K562 (cell line): ENCODE measurements around the gene FAM171A1. TPM values are rescaled to one million over a fixed set of nuclear protein-coding genes. Genes with fewer than 3 reads are reported as not detected.

Experiments
- ATF7 ChIP-seq: fragments of 450-650 bp; IDR thresholded peaks from 2 replicates; pipeline ENCODE4 v1.7.1; 2014; ENCODE audit warnings: mild to moderate bottlenecking, moderate library complexity
- BHLHE40 ChIP-seq: IDR thresholded peaks from 2 replicates; pipeline ENCODE4 v1.6.1; 2011; ENCODE audit warnings: low read length, improper control_type of control experiment
- CC2D1A ChIP-seq: fragments of 450-650 bp; IDR thresholded peaks from 2 replicates; pipeline ENCODE4 v1.6.1; 2017; ENCODE audit warnings: mild to moderate bottlenecking
- CHD2 ChIP-seq: IDR thresholded peaks from 2 replicates; pipeline ENCODE4 v1.6.1; 2011; ENCODE audit warnings: low read depth, low read length
- HDAC3 ChIP-seq: fragments of 450-650 bp; IDR thresholded peaks from 2 replicates; pipeline ENCODE4 v1.6.1; 2018; ENCODE audit warnings: borderline replicate concordance, mild to moderate bottlenecking, moderate library complexity; ENCODE audit not compliant: partially characterized antibody
- MBD2 ChIP-seq: sonication (generic); IDR thresholded peaks from 2 replicates; pipeline ENCODE4 v1.6.1; 2016; ENCODE audit warnings: low read depth, borderline replicate concordance
- NBN ChIP-seq: fragments of 450-650 bp; IDR thresholded peaks from 2 replicates; pipeline ENCODE4 v1.6.1; 2016; ENCODE audit warnings: low read depth, mild to moderate bottlenecking
- NCOR1 ChIP-seq: fragments of 450-650 bp; IDR thresholded peaks from 2 replicates; pipeline ENCODE4 v1.6.1; 2016; ENCODE audit warnings: mild to moderate bottlenecking, moderate library complexity
- PTRF ChIP-seq: fragments of 450-650 bp; IDR thresholded peaks from 2 replicates; pipeline ENCODE4 v1.6.1; 2016; ENCODE audit warnings: mild to moderate bottlenecking, missing genetic modification characterization, missing compliant biosample characterization
- RB1 ChIP-seq: fragments of 450-650 bp; IDR thresholded peaks from 2 replicates; pipeline ENCODE4 v1.6.1; 2017; ENCODE audit warnings: low read depth, mild to moderate bottlenecking
- RHOXF2B ChIP-seq: fragments of 250-450 bp; sonication (Bioruptor Pico); conservative IDR thresholded peaks from 2 replicates; pipeline ENCODE4 v1.5.1; 2021
- SOX6 ChIP-seq: fragments of 450-650 bp; IDR thresholded peaks from 2 replicates; pipeline ENCODE4 v1.6.1; 2014; ENCODE audit warnings: mild to moderate bottlenecking
- TCF3 ChIP-seq: sonication (generic); formaldehyde crosslinking; IDR thresholded peaks from 2 replicates; pipeline ENCODE4 v1.4.0; 2020; ENCODE audit warnings: mild to moderate bottlenecking, missing genetic modification reagents
- YBX1 ChIP-seq: fragments of 450-650 bp; IDR thresholded peaks from 2 replicates; pipeline ENCODE4 v1.7.1; 2016; ENCODE audit warnings: mild to moderate bottlenecking
- ZNF197 ChIP-seq: fragments of 200-800 bp; sonication (Bioruptor generic); IDR thresholded peaks from 2 replicates; pipeline ENCODE4 v1.6.1; 2016; ENCODE audit warnings: low read depth, missing genetic modification characterization, missing compliant biosample characterization
- ZNF24 ChIP-seq: fragments of 450-650 bp; IDR thresholded peaks from 2 replicates; pipeline ENCODE4 v1.6.1; 2016
- polyA plus RNA-seq, 8 experiments: library from polyadenylated mRNA; depleted of rRNA in 4 of 8; stranded (reverse) in 5 of 8; unstranded in 3 of 8; fragments of >200 nt; fragmentation: Nextera tagmentation in 2 of 8; fragmentation: Illumina TruSeq in 1 of 8; extraction: Ambion mirVana in 2 of 8; extraction: Trizol in 1 of 8; gene quantifications; 2 replicates each; pipeline versions ENCODE4 v1.2.1 to v1.2.3, GENCODE V29; 2011 to 2014; ENCODE audit warnings: inconsistent platforms in 1 of 8, missing spikeins in 1 of 8
- total RNA-seq, 7 experiments: library from RNA; depleted of rRNA in 6 of 7; stranded (reverse); fragments of >200 nt in 6 of 7; fragmentation: Illumina TruSeq in 2 of 7; extraction: Trizol in 2 of 7; gene quantifications; 2 replicates each; pipeline versions ENCODE4 v1.2.1 to v1.2.3, GENCODE V29; 2011 to 2021; ENCODE audit warnings: low replicate concordance in 1 of 7
- TF ChIP-seq, protein P1 (sequence below): fragments of 450-650 bp; IDR thresholded peaks from 2 replicates; pipeline ENCODE4 v1.6.1; 2016; ENCODE audit warnings: antibody characterized with exemption
- TF ChIP-seq, protein P2 (sequence below), 3 experiments: fragments of 200-800 bp in 1 of 3; sonication (Bioruptor generic) in 1 of 3; sonication (generic) in 1 of 3; formaldehyde crosslinking in 1 of 3; IDR thresholded peaks; 2 replicates each; pipeline versions ENCODE4 v1.6.1 to v1.8.0; 2016 to 2022; ENCODE audit warnings: mild to moderate bottlenecking in 2 of 3, missing compliant biosample characterization in 2 of 3, missing genetic modification characterization in 2 of 3, missing genetic modification reagents in 1 of 3
- TF ChIP-seq, protein P3 (sequence below): fragments of 450-650 bp; IDR thresholded peaks from 2 replicates; pipeline ENCODE4 v1.6.1; 2017; ENCODE audit warnings: mild to moderate bottlenecking, moderate library complexity
- TF ChIP-seq, protein P4 (sequence below): sonication (generic); formaldehyde crosslinking; IDR thresholded peaks from 2 replicates; pipeline ENCODE4 v1.9.0; 2022; ENCODE audit warnings: mild to moderate bottlenecking, missing genetic modification reagents
- TF ChIP-seq, protein P5 (sequence below): sonication (generic); formaldehyde crosslinking; IDR thresholded peaks from 2 replicates; pipeline ENCODE4 v1.8.0; 2023; ENCODE audit warnings: mild to moderate bottlenecking, missing genetic modification reagents
- TF ChIP-seq, protein P6 (sequence below): sonication (generic); formaldehyde crosslinking; IDR thresholded peaks from 2 replicates; pipeline ENCODE4 v1.8.0; 2022; ENCODE audit warnings: mild to moderate bottlenecking, missing genetic modification reagents, borderline replicate concordance

The FAM171A1 gene
- total and polyA plus RNA-seq, 9 of the 15 experiments (the other 6 are each of a cell fraction or from before 2014, with no cell fraction given), result 0.51 to 8.2 (median 4.8) TPM

DNA sequence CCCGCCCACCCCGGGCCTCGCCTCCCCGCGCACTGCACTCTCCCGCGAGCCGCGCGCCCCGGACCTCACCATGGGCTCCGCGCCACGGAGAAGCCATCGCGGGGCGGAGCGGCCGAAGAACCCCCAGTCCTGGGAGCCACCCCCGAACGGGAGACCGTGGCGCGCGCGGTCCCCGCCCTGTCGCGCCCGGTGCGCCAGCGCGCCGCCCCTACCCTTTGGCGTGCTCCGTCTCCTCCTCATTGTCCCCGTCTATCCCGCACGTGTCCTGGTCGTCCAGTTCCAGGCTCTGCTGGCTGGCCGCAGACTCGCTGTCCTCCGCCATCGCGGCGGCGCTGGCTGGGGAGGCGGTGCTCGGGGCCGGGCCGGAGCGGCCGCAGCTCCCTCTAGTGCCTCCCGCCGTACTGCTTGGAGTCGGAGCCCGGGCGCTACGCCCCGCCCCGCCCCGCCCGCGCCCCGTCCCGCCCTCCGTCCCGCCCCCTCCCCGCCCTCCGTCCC is 202.8 kb downstream of the FAM171A1 start, which contains the start of gene NMT2 (continued):
- TF ChIP-seq, protein P1, sequence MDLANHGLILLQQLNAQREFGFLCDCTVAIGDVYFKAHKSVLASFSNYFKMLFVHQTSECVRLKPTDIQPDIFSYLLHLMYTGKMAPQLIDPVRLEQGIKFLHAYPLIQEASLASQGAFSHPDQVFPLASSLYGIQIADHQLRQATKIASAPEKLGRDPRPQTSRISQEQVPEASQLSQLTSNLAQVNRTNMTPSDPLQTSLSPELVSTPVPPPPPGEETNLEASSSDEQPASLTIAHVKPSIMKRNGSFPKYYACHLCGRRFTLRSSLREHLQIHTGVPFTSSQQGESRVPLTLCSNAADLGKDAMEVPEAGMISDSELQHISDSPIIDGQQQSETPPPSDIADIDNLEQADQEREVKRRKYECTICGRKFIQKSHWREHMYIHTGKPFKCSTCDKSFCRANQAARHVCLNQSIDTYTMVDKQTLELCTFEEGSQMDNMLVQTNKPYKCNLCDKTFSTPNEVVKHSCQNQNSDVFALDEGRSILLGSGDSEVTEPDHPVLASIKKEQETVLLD, result no peak
- TF ChIP-seq, protein P2, sequence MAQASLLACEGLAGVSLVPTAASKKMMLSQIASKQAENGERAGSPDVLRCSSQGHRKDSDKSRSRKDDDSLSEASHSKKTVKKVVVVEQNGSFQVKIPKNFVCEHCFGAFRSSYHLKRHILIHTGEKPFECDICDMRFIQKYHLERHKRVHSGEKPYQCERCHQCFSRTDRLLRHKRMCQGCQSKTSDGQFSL (CRISPR knock-in tag; IDR thresholded peaks at IDR 0.05), result no peak
- TF ChIP-seq, protein P2 (tag; IDR thresholded peaks at IDR 0.05), result no peak
- TF ChIP-seq RB1 (peak; percentile 83), MBD2 (peak; percentile 40; the same call in 1 of the 2 replicates), YBX1 (no peak), CHD2 (no peak), BHLHE40 (peak; percentile 85), NCOR1 (no peak), PTRF (no peak), HDAC3 (no peak), CC2D1A (no peak), ATF7 (no peak), ZNF24 (no peak), RHOXF2B (CRISPR knock-in tag) (peak; percentile 81; the same call in 1 of the 2 replicates), SOX6 (peak; percentile 38; the same call in 1 of the 2 replicates), ZNF197 (CRISPR knock-in tag) (no peak), TCF3 (CRISPR knock-in tag) (no peak), NBN (no peak)
- TF ChIP-seq, protein P3, sequence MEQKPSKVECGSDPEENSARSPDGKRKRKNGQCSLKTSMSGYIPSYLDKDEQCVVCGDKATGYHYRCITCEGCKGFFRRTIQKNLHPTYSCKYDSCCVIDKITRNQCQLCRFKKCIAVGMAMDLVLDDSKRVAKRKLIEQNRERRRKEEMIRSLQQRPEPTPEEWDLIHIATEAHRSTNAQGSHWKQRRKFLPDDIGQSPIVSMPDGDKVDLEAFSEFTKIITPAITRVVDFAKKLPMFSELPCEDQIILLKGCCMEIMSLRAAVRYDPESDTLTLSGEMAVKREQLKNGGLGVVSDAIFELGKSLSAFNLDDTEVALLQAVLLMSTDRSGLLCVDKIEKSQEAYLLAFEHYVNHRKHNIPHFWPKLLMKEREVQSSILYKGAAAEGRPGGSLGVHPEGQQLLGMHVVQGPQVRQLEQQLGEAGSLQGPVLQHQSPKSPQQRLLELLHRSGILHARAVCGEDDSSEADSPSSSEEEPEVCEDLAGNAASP, result no peak
- TF ChIP-seq, protein P4, sequence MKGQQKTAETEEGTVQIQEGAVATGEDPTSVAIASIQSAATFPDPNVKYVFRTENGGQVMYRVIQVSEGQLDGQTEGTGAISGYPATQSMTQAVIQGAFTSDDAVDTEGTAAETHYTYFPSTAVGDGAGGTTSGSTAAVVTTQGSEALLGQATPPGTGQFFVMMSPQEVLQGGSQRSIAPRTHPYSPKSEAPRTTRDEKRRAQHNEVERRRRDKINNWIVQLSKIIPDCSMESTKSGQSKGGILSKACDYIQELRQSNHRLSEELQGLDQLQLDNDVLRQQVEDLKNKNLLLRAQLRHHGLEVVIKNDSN (CRISPR knock-in tag), result peak; percentile 64
- TF ChIP-seq, protein P5, sequence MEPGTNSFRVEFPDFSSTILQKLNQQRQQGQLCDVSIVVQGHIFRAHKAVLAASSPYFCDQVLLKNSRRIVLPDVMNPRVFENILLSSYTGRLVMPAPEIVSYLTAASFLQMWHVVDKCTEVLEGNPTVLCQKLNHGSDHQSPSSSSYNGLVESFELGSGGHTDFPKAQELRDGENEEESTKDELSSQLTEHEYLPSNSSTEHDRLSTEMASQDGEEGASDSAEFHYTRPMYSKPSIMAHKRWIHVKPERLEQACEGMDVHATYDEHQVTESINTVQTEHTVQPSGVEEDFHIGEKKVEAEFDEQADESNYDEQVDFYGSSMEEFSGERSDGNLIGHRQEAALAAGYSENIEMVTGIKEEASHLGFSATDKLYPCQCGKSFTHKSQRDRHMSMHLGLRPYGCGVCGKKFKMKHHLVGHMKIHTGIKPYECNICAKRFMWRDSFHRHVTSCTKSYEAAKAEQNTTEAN (CRISPR knock-in tag), result no peak
- TF ChIP-seq, protein P6, sequence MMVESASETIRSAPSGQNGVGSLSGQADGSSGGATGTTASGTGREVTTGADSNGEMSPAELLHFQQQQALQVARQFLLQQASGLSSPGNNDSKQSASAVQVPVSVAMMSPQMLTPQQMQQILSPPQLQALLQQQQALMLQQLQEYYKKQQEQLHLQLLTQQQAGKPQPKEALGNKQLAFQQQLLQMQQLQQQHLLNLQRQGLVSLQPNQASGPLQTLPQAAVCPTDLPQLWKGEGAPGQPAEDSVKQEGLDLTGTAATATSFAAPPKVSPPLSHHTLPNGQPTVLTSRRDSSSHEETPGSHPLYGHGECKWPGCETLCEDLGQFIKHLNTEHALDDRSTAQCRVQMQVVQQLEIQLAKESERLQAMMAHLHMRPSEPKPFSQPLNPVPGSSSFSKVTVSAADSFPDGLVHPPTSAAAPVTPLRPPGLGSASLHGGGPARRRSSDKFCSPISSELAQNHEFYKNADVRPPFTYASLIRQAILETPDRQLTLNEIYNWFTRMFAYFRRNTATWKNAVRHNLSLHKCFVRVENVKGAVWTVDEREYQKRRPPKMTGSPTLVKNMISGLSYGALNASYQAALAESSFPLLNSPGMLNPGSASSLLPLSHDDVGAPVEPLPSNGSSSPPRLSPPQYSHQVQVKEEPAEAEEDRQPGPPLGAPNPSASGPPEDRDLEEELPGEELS (CRISPR knock-in tag), result no peak
